HG03135 (cell line): Measurements from ENCODE around the gene MAP3K20.
A peak's percentile ranks its signal among the peaks of the same experiment; 100 is the strongest.
"Not testable (repeated sequence)": the region's sequence is repeated elsewhere in the genome, so short reads cannot be mapped to it uniquely, and the experiment has no call there.

Source experiments
- ATAC-seq: cut with Tn5 transposase; IDR thresholded peaks from one replicate; pipeline ENCODE4 v1.9.1; 2021; ENCODE audit warnings: mild to moderate bottlenecking, moderate library complexity; ENCODE audit not compliant: unreplicated experiment

MAP3K20 gene

DNA sequence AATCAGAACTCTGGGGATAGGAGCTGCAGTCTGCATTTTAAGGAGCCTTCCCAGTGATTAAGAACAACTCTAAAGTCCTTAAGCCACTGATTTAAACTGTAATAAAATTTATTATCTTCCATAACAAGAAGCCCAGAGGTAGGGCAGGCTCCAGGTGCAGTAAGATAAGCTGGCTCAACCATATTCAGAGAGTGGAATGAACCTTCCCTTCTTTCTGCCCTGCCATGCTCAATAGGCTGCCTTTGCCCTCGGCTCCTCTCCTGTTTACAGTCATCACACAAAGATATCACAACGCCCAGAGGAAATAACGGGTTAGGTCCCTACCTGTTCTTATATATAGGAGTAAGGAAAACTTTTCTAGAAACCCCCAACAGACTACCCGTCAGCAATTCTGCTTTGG is 188.5 kb downstream of the MAP3K20 start:
- ATAC-seq: no peak

DNA sequence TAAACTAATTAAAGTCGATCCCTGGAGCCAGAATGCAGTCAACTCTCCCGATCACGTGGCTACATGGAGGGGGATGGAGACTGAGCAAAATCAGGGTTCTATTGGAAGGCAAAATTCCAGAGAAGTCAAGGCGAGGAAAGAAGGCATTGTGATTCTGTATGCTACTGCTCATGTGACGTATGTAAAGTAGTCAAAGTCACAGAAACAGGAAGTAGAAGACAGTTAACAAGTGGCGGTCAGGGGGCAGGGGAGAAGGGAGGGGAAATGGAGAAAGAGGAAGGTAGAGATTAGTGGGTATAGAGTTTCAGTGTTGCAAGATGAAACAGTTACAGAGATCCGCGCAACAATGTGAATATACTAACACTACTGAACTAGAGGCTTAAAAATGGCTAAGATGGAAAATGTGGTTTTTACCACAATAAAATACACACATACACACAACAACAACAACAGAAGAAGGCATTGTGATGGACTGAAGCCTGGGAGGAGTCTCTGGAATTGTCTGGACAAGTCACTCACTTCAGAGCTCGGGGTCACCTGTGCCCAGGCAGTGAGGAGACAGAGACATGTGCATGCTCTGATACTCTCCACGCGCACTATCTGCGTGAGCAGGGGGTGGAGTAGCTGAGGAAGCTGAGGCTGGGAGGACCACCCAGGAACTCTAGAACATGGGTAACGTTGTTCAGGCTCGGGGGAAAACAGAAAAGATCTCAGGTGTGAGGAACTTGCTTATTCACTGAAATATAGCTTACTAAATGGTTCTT is 189.1 kb downstream of the MAP3K20 start:
- ATAC-seq: peak; percentile 94

DNA sequence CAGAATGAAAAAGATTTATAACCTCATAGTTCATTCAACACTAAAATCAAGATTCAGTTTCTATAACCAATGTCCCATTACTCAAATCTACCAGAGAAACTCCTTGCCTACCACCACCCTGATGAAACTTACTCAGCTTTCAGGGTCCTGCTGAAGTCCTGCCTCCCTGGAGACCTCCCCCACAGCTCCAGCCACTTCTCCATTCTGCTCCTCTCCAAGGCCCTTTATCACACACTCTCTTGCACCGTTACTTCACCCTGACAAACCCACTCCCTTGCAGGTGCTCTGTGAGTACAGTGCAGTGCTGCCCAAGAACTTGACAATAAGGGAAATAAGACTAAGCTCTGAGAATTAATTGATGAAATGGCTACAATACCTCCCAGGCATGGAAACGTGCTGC is 195.5 kb downstream of the MAP3K20 start:
- no peak for ATAC-seq

DNA sequence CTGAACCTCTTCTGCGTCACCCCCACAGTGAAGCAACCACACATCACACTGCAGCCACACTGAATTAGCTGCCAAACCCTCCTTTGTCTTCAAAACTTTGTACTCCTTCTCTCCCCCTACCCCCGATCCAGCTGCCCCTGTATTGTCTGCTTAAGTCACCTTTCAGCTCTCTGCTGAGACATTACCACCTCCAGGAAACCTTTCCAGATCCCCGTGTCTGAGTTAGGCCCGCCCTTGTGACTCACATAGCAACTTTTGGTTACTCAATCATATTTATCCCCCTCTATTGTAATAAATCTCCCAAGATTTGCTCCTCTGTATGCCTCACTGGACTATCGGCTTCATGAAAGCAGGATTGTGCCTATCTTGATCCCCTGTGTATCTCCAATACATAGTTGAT is 196.2 kb downstream of the MAP3K20 start:
- no peak for ATAC-seq

DNA sequence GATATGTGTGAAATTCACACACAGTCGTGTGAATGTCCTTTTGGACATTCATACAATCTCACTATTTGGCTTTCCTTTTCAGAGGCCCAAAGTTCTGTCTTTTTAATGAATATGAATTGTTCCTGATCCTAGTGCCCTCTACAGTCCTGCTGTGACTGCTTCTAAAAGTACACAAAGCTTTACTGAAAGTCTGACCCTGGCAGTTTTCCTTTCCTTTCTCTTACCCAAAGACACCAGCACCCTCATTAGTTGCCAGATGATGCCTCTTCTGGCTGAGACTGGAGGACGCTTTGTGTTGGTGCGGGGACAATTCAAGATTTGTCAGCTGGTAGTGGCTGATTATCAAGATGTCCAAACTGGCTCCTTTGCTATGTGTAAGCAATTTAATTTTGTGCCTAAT is 197.2 kb downstream of the MAP3K20 start:
- ATAC-seq: no peak

DNA sequence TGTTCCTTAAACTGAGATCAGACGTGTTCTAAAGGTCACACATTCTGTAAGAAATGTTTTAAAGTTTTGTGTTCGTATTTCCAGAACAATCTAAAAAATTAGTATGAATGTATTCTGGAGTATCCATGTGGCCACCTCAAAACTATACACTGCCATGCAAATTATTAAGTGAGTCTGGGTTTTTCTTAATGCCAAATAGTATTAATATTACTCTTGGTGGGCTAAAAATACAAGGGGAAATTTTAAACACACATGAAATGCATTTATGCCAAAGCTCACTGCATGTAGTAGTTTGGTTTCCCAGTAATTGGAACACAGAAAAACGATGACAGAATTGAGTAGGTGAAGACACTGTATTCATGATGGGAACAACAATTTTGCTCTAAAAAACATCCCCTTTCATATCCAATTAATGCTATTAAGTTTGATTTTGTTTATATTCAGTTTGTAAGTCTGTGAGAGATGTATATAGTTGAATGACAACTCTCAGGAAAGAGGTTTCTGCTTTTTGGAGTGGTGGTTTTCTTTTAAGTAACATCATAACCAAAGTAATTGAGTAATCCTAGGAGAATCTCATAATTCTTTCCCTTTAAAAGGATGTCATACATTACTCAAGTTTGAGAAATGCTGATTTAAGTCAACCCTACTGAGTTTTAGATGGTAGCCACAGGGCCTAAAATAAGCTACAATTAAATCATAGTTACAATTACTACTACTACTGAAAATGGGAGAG is 203.3 kb downstream of the MAP3K20 start:
- ATAC-seq: no peak

DNA sequence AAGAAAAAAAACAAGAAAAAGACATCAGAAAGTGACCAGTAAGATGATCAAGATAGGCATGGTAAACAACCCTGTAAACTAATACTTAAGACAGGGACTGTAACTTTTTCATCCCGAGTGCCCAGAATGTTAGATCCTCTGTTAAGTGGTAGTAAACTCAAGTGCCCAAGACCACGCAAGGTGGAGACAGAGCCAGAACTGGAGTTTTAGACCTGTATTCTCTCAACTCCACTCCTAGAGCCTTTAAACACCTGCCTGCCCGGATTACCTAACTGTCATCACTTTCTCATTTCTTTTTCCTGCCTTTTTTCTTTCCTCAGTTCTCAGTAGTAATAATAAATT is 203.9 kb downstream of the MAP3K20 start:
- ATAC-seq: no peak

DNA sequence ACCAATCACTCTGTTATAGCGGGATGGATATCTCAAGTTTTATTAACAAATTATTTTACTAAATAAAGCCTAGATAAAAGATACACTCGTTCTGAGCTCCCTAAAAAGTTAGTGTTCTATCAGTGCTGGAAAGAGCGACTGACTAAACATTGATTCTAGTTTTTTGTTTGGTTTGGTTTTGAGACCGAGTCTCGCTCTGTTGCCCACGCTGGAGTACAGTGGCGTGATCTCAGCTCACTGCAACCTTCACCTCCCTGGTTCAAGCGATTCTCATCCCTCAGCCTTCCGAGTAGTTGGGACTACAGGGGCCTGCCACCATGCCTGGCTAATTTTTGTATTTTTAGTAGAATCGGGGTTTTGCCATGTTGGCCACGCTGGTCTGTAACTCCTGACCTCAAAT is 205.2 kb downstream of the MAP3K20 start:
- ATAC-seq: no peak

DNA sequence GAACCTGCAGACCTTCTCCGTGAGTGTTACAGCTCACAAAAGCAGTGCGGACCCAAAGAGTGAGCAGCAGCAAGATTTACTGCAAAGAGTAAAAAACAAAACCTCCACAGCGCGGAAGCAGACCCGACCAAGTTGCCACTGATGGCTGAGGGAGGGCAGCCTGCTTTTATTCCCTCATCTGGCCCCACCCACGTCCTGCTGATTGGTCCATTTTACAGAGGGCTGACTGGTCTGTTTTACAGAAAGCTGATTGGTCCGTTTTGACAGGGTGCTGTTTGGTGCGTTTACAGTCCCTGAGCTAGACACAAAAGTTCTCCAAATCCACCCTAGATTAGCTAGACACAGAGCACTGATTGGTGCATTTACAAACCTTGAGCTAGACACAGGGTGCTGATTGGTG is 206.3 kb downstream of the MAP3K20 start:
- ATAC-seq: not testable (repeated sequence)

DNA sequence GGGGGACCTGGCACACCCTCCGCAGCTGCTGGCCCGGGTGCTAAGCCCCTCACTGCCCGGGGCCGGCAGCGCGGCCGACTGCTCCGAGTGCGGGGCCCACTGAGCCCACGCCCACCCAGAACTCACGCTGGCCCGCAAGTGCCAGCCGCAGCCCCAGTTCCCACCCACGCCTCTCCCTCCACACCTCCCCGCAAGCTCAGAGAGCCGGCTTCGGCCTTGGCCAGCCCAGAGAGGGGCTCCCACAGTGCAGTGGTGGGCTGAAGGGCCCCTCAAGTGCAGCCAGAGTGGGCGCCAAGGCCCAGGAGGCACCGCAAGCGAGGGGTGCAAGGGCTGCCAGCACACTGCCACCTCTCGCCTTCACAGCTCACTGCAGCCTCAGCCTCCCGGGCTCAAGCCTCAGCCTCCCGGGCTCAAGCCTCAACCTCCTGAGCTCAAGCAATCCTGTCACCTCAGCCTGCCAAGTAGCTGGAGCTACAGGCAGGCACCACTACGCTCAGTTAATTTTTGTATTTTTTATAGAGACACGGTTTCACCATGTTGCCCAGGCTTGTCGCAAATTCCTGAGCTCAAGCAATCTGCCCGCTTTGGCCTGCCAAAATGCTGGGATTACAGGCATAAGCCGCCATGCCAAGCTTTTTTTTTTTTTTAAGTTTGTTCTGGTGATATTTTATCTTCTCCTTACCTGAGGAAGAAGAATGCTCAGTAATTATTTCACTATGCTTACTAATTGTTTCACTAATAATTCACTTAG is 207.3 kb downstream of the MAP3K20 start:
- ATAC-seq: no peak

DNA sequence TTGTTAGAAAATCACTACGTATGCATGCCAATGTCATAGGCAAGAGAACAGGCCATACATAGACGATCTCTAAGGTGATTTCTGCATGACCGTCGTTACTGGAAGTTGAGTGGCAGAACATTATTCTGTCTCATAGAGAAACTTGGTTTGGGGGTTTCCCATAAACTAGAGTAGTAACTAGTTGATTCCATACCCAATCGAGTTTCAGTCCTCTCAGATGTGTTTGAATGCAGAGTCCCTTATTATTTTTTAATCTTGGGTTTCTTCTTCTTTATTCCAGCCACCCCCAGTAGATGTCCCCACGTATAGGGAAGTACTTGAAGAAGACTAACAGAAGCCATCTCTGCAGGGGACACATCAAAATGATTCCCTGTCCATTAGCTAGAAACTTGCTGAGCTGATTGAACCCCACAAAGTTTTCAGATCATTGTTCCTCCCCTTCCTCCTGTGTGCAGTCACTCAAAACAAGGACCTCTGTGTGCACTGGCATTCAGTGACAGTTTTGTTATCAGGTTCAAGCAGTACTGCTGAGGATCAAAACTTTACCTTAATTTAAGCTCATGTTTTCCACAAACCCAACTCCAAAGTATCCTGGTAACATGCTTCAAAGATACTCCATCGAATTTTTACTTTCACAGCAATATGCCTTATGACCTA is 210.6 kb downstream of the MAP3K20 start:
- ATAC-seq: peak; percentile 66

DNA sequence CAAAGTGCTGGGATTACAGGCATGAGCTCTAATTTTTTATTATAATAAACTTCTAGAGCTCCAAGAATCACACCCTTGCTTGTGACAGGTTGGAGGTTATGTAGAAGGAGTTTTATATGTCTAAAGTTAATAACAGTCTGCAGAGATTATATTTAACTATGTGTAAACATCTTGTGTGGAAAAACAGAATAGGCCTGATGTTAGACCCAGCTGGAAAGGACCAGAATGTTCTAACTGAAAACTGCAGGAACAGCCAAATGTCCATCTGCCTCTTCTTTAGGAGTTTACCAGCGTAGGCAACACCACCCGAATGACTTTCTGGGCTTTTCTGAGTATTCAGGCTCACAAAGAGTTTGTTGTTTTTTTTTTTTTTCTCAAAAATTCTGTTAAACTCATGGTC is 211.9 kb downstream of the MAP3K20 start:
- ATAC-seq: no peak

DNA sequence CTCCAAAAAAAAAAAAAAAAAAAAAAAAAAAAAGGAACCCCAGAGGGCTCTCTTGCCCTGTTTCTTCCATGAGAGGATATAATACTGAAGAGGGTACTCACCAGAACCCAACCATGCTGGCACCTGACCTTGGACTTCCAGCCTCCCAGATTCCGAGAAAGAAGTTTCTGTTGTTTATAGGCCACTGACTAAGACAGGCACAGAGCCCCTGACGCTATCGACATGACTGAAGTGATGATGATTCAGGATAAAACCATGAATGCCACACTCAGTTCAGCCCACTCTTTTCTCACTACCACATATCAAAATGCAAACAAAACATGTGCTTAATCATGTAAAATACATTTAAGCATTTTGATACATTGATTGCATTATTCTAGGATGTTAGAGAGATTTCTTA is 212.9 kb downstream of the MAP3K20 start:
- no peak for ATAC-seq

DNA sequence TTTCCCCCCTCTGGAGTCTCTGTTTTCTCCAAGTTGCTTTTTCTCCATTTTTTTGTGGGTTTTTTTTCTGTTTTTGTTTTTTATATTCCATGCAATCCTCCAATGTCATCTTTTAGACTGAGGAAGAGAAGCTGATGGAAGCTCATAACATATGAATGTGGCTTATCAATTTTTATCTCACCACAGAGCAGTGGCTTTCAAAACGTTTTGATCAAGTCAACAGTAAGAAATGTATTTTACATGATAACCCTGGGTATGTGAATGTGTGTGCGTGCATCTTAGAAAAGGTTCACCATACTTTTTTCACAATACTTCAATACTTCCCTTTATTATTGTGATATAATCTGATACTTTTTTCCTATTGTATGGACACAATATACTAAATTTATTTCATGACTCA is 214.4 kb downstream of the MAP3K20 start:
- ATAC-seq: no peak

DNA sequence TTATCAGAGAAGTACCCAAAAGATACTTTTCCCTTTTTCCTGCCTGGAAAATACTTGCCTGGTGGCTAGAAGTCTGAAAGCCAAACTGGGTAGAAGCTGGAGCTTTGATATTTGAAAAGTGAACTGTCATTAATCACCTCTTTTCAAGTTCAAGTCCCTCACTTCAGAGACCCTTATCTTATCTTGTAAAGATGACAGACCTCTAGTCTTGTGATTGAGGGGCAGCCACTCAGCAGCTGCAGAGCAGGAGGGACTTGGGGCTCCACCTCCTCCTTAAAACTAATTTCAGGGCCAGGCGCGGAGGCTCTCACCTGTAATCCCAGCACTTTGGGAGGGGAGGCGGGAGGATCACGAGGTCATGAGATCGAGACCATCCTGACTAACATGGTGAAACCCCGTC is 214.9 kb downstream of the MAP3K20 start:
- no peak for ATAC-seq

DNA sequence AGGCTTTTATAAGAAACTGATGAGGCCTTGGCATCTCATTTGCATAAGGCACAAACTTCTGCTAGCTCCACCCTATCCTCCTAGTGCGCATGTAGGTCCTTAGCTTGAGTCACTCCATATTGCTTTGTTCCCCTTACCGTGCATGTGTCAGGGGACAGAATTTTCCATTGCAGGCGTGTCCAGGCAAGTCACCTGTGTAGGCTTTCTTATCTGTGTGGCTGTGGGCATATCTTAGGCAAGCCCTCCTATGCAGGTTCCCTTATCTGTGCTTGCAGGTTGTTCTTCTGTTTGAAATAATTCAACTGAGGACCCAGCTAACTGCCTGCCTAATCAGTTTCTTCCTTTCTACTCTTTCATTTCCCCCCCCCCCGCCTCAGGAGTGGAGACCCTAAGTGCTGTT is 215.8 kb downstream of the MAP3K20 start:
- ATAC-seq: no peak

DNA sequence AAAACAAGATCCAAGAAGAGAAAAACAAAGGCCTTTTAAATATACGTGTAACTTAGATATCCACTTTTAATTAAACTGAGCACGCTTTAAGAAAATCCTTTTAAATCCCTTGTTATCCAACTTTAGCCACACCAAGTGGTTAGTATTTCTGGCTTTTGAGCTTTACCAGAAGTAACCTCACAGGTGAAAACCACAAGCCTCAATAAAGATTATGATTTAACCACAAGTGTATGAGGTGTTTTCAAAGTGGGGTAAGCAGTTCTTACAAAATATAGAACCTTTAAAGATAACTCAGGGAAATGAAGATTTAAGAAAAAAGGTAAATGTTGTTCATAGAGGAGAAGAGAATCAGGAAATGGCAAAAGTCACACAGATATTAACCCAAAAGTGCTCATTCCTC is 220.6 kb downstream of the MAP3K20 start:
- no peak for ATAC-seq

DNA sequence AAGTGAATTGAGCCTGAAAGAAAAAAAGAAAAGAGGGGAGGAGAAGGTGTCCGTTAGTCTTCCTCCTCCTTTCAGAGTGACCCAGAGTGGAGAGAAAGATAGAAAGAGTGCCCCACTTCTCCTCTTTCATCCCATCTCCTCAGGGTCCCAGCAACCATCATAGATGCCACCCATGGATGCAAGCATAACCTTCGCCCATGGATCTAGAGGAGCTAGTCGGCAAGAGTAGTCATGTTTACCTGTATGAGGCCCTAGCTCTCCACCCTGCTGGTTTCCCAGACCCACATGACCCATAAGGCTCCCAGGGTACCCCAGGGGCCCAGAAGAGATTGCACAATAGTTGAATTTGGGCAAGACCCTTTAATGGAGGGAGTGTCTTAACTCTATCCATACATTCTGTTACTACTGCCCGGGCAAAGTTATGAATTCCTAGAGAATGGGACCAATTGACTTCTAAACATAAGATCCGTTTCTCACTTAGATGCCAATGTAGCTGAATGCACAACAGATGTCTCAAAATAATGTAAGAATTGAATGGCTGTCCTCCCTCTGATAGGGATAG is 223.0 kb downstream of the MAP3K20 start:
- ATAC-seq: no peak

DNA sequence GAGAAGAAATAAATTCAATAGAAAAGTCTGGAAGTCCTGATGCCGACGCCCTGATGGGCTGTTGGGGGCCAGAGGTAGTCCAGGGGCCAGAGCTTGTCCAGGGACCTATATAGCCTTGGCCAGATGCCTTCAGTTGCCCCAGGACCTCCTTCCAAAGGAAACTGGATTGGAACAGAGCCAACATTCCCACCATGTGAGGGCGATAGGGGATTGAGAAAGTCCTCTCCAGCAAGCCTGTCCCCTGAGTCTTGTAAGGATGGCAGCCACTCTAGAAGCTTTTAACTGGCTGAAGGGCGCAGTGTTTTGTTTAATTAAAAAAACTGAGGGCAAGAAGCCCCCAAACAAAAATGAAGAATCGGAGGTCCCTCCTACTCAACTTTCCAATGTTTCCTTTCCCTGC is 224.1 kb downstream of the MAP3K20 start:
- ATAC-seq: no peak

DNA sequence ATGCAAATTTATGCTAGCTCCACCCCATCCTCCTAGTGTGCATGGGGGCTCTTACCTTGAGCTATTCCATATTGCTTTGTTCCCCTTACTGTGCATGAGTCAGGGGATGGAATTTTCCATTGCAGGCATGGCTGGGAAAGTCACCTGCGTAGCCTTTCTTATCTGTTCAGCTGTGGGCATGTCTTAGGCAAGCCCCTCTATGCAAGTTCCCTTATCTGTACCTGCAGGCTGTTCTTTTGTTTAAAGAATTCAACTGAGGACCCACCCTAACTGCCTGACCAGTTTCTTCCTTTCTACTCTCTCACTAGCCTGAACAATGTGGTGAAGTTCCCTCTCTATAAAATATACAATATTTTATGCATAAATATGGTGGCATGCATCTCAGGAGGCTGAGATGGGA is 224.8 kb downstream of the MAP3K20 start:
- no peak for ATAC-seq

DNA sequence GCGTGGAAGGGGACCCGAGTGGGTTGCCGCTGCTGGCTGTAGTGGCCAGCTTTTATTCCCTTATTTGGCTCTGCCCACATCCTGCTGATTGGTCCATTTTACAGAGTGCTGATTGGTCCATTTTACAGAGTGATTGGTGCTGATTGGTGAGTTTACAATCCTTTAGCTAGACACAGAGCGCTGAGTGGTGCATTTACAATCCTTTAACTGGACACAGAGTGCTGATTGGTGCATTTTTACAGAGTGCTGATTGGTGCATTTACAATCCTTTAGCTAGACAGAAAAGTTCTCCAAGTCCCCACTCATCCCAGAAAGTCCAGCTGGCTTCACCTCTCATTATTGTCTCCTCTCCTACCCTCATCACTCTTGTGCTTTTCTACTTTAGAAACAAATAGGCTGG is 225.9 kb downstream of the MAP3K20 start:
- not testable (repeated sequence) for ATAC-seq
